Choroid plexus epithelial cell (primary cell): ENCODE data around the gene SP1.
"Not testable (repeated sequence)": the region's sequence is repeated elsewhere in the genome, so short reads cannot be mapped to it uniquely, and the experiment has no call there.

ENCODE experiments used
- DNase-seq: peaks from one replicate; pipeline ENCODE4 v3.0.0-alpha.2; 2010; ENCODE audit warnings: low read depth
- H3K4me3 ChIP-seq: 2 replicates; pipeline ENCODE4 v1.5.1; 2011; ENCODE audit warnings: low read depth, mild to moderate bottlenecking, control low read depth, low read length, moderate library complexity
- CTCF ChIP-seq: conservative IDR thresholded peaks from 2 replicates; pipeline ENCODE4 v1.5.1; 2011; ENCODE audit warnings: low read depth, mild to moderate bottlenecking, control low read depth, inconsistent platforms, low read length, moderate library complexity

The SP1 gene

GRCh38 chr12:53388932-53389331, 9.0 kb downstream of the SP1 start:
- H3K4me3 ChIP-seq, result peak overlapping the region; percentile 12
- DNase-seq, result no peak
- TF ChIP-seq CTCF, result no peak

GRCh38 chr12:53389702-53390101, 9.7 kb downstream of the SP1 start:
- H3K4me3 ChIP-seq, result no peak overlapping the region
- no peak for DNase-seq
- no peak for TF ChIP-seq CTCF

GRCh38 chr12:53391724-53392123, 11.7 kb downstream of the SP1 start:
- no peak for DNase-seq
- TF ChIP-seq CTCF, result no peak
- H3K4me3 ChIP-seq, result no peak overlapping the region

GRCh38 chr12:53399896-53400295, 19.9 kb downstream of the SP1 start:
- no peak overlapping the region for H3K4me3 ChIP-seq
- no peak for DNase-seq
- no peak for TF ChIP-seq CTCF

GRCh38 chr12:53402351-53402750, 22.4 kb downstream of the SP1 start:
- not testable (repeated sequence) for DNase-seq, H3K4me3 ChIP-seq

- no peak for DNase-seq
- no peak for TF ChIP-seq CTCF
- H3K4me3 ChIP-seq, result no peak overlapping the region
These were observed 22.9 kb downstream of the SP1 start for GRCh38 chr12:53402871-53403270.

- no peak for DNase-seq
- TF ChIP-seq CTCF, result no peak
- no peak overlapping the region for H3K4me3 ChIP-seq
These were observed 31.0 kb downstream of the SP1 start for GRCh38 chr12:53410951-53411350.

- DNase-seq, result peak; percentile 29
- no peak for TF ChIP-seq CTCF
- H3K4me3 ChIP-seq, result no peak overlapping the region
These were observed 33.7 kb downstream of the SP1 start for GRCh38 chr12:53413485-53414204.
